Measurements from ENCODE around the gene IKBKE.

GRCh38 chr1:206529425-206529824 is 59.1 kb downstream of the IKBKE start:
- no peak for TF ChIP-seq POLR2A (IDR thresholded peaks at IDR 0.05; ENCODE audit: low read length)
- no peak for TF ChIP-seq GATA1 (IDR thresholded peaks at IDR 0.05; ENCODE audit: low read depth, low read length)
